Astrocyte (in vitro differentiated cells and primary cell): ENCODE results near the gene STK36. TPM values are rescaled to one million over a fixed set of nuclear protein-coding genes. Genes with fewer than 3 reads are reported as not detected.

ENCODE experiments used
- DNase-seq: peaks from one replicate; pipeline ENCODE4 v3.0.0-alpha.2; 2010; ENCODE audit warnings: low read depth
- FAIRE-seq: peaks from 2 replicates; lab custom pipeline; 2011; peaks lifted over from hg19 to GRCh38; lab: Jason Lieb, UNC
- H2AFZ ChIP-seq: 2 replicates; pipeline ENCODE4 v1.6.0; 2012; ENCODE audit warnings: low read depth, low read length, inconsistent platforms
- H3K27ac ChIP-seq: 2 replicates; pipeline ENCODE4 v1.5.1; 2011; ENCODE audit warnings: low read depth, low read length, inconsistent platforms
- H3K27me3 ChIP-seq: 2 replicates; pipeline ENCODE4 v1.6.0; 2011; ENCODE audit warnings: low read length, inconsistent platforms; ENCODE audit not compliant: insufficient read depth
- H3K36me3 ChIP-seq: 2 replicates; pipeline ENCODE4 v1.5.1; 2011; ENCODE audit warnings: low read length, inconsistent platforms; ENCODE audit not compliant: insufficient read depth
- H3K4me1 ChIP-seq: 2 replicates; pipeline ENCODE4 v1.5.1; 2011; ENCODE audit warnings: low read length, inconsistent platforms; ENCODE audit not compliant: insufficient read depth
- H3K4me2 ChIP-seq: 2 replicates; pipeline ENCODE4 v1.6.0; 2012; ENCODE audit warnings: low read length, inconsistent platforms
- H3K4me3 ChIP-seq: 2 replicates; pipeline ENCODE4 v1.5.1; 2011; ENCODE audit warnings: low read depth, mild to moderate bottlenecking, low read length, inconsistent platforms; ENCODE audit not compliant: insufficient read depth
- H3K79me2 ChIP-seq: 2 replicates; pipeline ENCODE4 v1.6.0; 2012; ENCODE audit warnings: mild to moderate bottlenecking, low read length, inconsistent platforms; ENCODE audit not compliant: insufficient read depth
- H3K9ac ChIP-seq: 2 replicates; pipeline ENCODE4 v1.6.0; 2012; ENCODE audit warnings: mild to moderate bottlenecking, low read length, inconsistent platforms
- H3K9me3 ChIP-seq: 2 replicates; pipeline ENCODE4 v1.5.1; 2012; ENCODE audit warnings: low read depth, mild to moderate bottlenecking, low read length, inconsistent platforms; ENCODE audit not compliant: insufficient read depth
- H4K20me1 ChIP-seq: 2 replicates; pipeline ENCODE4 v1.6.0; 2012; ENCODE audit warnings: low read length, inconsistent platforms; ENCODE audit not compliant: insufficient read depth
- H3K27ac Mint-ChIP-seq: one replicate; pipeline ENCODE4 v1.8.0; 2021; ENCODE audit warnings: mild to moderate bottlenecking, mixed read lengths; ENCODE audit not compliant: unreplicated experiment
- H3K27me3 Mint-ChIP-seq: one replicate; pipeline ENCODE4 v1.8.0; 2021; ENCODE audit warnings: low read depth, mixed read lengths; ENCODE audit not compliant: unreplicated experiment
- H3K36me3 Mint-ChIP-seq: one replicate; pipeline ENCODE4 v1.8.0; 2021; ENCODE audit warnings: low read depth, mixed read lengths; ENCODE audit not compliant: unreplicated experiment
- H3K4me1 Mint-ChIP-seq: one replicate; pipeline ENCODE4 v1.8.0; 2021; ENCODE audit warnings: low read depth, mixed read lengths; ENCODE audit not compliant: unreplicated experiment
- H3K4me3 Mint-ChIP-seq: one replicate; pipeline ENCODE4 v1.8.0; 2021; ENCODE audit warnings: mild to moderate bottlenecking, moderate library complexity, mixed read lengths; ENCODE audit not compliant: unreplicated experiment
- H3K9me3 Mint-ChIP-seq: one replicate; pipeline ENCODE4 v1.8.0; 2021; ENCODE audit warnings: mild to moderate bottlenecking, mixed read lengths; ENCODE audit not compliant: unreplicated experiment
- EZH2 ChIP-seq: IDR thresholded peaks from 2 replicates; pipeline ENCODE4 v1.6.1; 2012; ENCODE audit warnings: mild to moderate bottlenecking, low read length, inconsistent platforms; ENCODE audit not compliant: insufficient read depth
- total RNA-seq: library from RNA; stranded (reverse); gene quantifications from 2 replicates; pipeline ENCODE4 v1.2.1, GENCODE V29; 2021
- TF ChIP-seq, protein P1 (sequence below): IDR thresholded peaks from 2 replicates; pipeline ENCODE4 v1.5.1; 2011; ENCODE audit warnings: low read depth, mild to moderate bottlenecking, inconsistent platforms, low read length, moderate library complexity; ENCODE audit not compliant: insufficient read depth

The STK36 gene
- total RNA-seq, 1 donor from 2014 or later: 42.6 TPM

DNA sequence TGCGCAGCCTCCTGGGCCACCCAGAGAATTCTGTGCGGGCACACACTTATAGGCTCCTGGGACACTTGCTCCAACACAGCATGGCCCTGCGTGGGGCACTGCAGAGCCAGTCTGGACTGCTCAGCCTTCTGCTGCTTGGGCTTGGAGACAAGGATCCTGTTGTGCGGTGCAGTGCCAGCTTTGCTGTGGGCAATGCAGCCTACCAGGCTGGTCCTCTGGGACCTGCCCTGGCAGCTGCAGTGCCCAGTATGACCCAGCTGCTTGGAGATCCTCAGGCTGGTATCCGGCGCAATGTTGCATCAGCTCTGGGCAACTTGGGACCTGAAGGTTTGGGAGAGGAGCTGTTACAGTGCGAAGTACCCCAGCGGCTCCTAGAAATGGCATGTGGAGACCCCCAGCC is 27.0 kb downstream of the STK36 start:
- H3K79me2 ChIP-seq: no peaks in the 10 kb centered on the region

DNA sequence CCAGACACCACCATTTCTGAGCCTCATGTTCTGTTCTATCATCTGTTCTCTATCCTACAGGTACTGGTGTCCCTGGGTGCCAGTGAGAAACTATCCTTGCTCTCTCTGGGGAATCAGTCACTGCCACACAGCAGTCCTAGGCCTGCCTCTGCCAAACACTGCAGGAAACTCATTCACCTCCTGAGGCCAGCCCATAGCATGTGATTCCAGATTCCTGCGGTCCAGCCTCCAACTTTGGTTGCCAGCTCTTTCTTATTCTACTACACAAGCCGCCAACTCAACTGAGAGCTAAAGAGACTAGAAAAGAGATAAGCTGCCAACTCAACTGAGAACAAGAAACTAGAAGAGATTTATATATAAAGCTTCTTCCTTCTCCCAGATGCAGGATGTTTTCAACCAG is 29.9 kb downstream of the STK36 start:
- Histone ChIP-seq H3K27ac (no peak overlapping the region), H3K9ac (no peak overlapping the region), H3K9me3 (no peaks in the 10 kb centered on the region), H2AFZ (no peak overlapping the region), H3K4me3 (no peak overlapping the region), H3K79me2 (no peaks in the 10 kb centered on the region), H4K20me1 (no peaks in the 10 kb centered on the region), H3K36me3 (peaks cover 22% of the 10 kb centered on the region), H3K4me1 (no peaks in the 10 kb centered on the region), H3K27me3 (no peaks in the 10 kb centered on the region), H3K4me2 (no peak overlapping the region)
- no peaks in the 10 kb centered on the region for H3K9me3 Mint-ChIP-seq
- no peak overlapping the region for H3K4me3 Mint-ChIP-seq
- FAIRE-seq (no peak), DNase-seq (peak; percentile 53)
- H3K27ac Mint-ChIP-seq: no peak overlapping the region
- no peak for TF ChIP-seq EZH2
- TF ChIP-seq, protein P1, sequence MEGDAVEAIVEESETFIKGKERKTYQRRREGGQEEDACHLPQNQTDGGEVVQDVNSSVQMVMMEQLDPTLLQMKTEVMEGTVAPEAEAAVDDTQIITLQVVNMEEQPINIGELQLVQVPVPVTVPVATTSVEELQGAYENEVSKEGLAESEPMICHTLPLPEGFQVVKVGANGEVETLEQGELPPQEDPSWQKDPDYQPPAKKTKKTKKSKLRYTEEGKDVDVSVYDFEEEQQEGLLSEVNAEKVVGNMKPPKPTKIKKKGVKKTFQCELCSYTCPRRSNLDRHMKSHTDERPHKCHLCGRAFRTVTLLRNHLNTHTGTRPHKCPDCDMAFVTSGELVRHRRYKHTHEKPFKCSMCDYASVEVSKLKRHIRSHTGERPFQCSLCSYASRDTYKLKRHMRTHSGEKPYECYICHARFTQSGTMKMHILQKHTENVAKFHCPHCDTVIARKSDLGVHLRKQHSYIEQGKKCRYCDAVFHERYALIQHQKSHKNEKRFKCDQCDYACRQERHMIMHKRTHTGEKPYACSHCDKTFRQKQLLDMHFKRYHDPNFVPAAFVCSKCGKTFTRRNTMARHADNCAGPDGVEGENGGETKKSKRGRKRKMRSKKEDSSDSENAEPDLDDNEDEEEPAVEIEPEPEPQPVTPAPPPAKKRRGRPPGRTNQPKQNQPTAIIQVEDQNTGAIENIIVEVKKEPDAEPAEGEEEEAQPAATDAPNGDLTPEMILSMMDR: no peak
- H3K36me3 Mint-ChIP-seq: peaks cover 21% of the 10 kb centered on the region
- no peaks in the 10 kb centered on the region for H3K27me3 Mint-ChIP-seq
- H3K4me1 Mint-ChIP-seq: peaks cover 3% of the 10 kb centered on the region

More for the DNA sequence above, 27.0 kb downstream of the STK36 start:
- Histone ChIP-seq H3K36me3 (peaks cover 27% of the 10 kb centered on the region), H3K4me3 (no peak overlapping the region), H3K9me3 (no peaks in the 10 kb centered on the region), H3K4me2 (no peak overlapping the region), H3K27me3 (no peaks in the 10 kb centered on the region), H3K4me1 (peaks cover 10% of the 10 kb centered on the region), H2AFZ (no peak overlapping the region), H4K20me1 (no peaks in the 10 kb centered on the region), H3K9ac (no peak overlapping the region), H3K27ac (no peak overlapping the region)
- H3K36me3 Mint-ChIP-seq: peaks cover 33% of the 10 kb centered on the region
- H3K27me3 Mint-ChIP-seq: no peaks in the 10 kb centered on the region
- no peaks in the 10 kb centered on the region for H3K9me3 Mint-ChIP-seq
- DNase-seq (no peak), FAIRE-seq (no peak)
- H3K27ac Mint-ChIP-seq: no peak overlapping the region
- TF ChIP-seq, protein P1: no peak
- no peak for TF ChIP-seq EZH2
- no peak overlapping the region for H3K4me3 Mint-ChIP-seq
- peaks cover 15% of the 10 kb centered on the region for H3K4me1 Mint-ChIP-seq

DNA sequence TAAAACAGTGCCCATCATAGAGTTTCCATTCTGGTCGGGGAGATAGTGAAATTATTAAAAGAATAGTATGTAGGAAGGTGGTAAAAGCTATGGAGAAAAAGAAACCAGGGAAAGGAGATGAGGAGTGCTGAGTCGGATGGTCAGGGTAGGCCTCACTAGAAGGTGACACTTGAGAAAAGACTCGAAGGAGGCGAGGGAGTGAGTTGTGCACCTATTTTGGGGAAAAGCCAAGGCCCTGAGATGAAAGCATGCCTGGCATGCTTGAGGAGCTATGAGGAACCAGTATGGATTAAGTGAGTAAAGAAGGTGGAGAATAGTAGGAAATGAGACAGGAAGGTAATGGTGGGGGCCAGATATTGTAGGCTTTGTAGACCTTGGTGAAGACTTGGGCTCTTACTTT is 31.5 kb downstream of the STK36 start:
- Histone ChIP-seq H3K27me3 (no peaks in the 10 kb centered on the region), H3K4me1 (no peaks in the 10 kb centered on the region), H3K4me2 (no peak overlapping the region), H3K9me3 (no peaks in the 10 kb centered on the region), H3K27ac (no peak overlapping the region), H3K9ac (no peak overlapping the region), H3K79me2 (no peaks in the 10 kb centered on the region), H3K4me3 (no peak overlapping the region), H3K36me3 (peaks cover 13% of the 10 kb centered on the region), H4K20me1 (no peaks in the 10 kb centered on the region), H2AFZ (no peak overlapping the region)
- H3K27ac Mint-ChIP-seq: no peak overlapping the region
- no peak overlapping the region for H3K4me3 Mint-ChIP-seq
- no peak for TF ChIP-seq EZH2
- TF ChIP-seq, protein P1: no peak
- DNase-seq (no peak), FAIRE-seq (no peak)
- no peaks in the 10 kb centered on the region for H3K9me3 Mint-ChIP-seq
- H3K27me3 Mint-ChIP-seq: no peaks in the 10 kb centered on the region
- H3K4me1 Mint-ChIP-seq: peaks cover 3% of the 10 kb centered on the region
- peaks cover 16% of the 10 kb centered on the region for H3K36me3 Mint-ChIP-seq
